ENCODE data around the gene WDR36.
"Not testable (repeated sequence)": the region's sequence is repeated elsewhere in the genome, so short reads cannot be mapped to it uniquely, and the experiment has no call there.

WDR36 gene

DNA sequence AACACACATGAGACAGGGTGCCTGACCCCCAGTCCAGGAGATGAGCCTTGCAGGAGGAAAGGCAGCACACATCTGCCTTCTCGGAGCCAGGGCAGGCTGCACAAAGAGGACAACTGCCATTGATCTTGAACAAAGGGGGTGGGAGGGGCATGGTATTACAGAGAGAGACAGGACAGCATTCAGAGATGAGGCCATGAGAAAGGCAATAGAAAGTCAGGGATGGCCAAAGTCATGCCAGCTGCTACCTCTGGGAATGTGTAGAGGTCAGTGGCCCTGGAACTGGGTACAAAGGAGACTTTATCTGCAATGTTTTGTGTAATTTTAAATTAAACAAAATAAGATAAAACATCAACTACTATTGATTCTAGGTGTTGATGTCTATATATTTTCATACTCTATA lies 43.2 kb downstream of the WDR36 start:
- H3K4me1 Mint-ChIP-seq = peaks cover 17 to 25% of the 10 kb centered on the region in 2 donors
- ATAC-seq (replicated peaks) (no peak), DNase-seq (no peak)
- peaks cover 5% of the 10 kb centered on the region in 2 donors for H3K36me3 Mint-ChIP-seq
- H3K4me3 Mint-ChIP-seq = no peak overlapping the region
- H3K9me3 Mint-ChIP-seq = peaks cover 0 to 4% of the 10 kb centered on the region in 2 donors
- H3K27ac Mint-ChIP-seq = no peak overlapping the region
- peaks cover 0 to 5% of the 10 kb centered on the region in 2 donors for H3K27me3 Mint-ChIP-seq

DNA sequence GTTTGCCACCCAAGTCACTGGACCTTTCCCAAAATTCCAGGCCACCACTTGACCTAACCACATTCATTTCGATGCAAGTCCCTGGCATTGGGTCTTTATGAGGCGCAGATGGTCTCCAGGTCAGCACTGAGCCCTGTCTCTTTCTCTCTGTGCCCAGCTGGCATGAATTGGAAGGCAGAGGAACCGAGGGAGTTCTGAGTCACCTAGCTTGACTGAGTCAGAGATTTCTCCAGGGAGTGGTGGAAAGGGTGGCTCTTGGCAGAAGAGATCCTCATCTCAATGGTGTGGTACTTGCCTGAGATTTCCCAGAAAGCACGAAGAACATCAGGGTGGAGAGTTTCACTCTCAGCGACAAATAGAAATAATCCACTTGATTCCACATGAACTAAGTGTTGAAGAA lies 43.8 kb downstream of the WDR36 start:
- DNase-seq (no peak), ATAC-seq (replicated peaks) (no peak)
- H3K36me3 Mint-ChIP-seq = peaks cover 3 to 4% of the 10 kb centered on the region in 2 donors
- H3K4me3 Mint-ChIP-seq = no peak overlapping the region
- H3K9me3 Mint-ChIP-seq = peaks cover 0 to 4% of the 10 kb centered on the region in 2 donors
- no peak overlapping the region for H3K27ac Mint-ChIP-seq
- H3K4me1 Mint-ChIP-seq = peaks cover 15 to 22% of the 10 kb centered on the region in 2 donors
- H3K27me3 Mint-ChIP-seq = peaks cover 0 to 5% of the 10 kb centered on the region in 2 donors

DNA sequence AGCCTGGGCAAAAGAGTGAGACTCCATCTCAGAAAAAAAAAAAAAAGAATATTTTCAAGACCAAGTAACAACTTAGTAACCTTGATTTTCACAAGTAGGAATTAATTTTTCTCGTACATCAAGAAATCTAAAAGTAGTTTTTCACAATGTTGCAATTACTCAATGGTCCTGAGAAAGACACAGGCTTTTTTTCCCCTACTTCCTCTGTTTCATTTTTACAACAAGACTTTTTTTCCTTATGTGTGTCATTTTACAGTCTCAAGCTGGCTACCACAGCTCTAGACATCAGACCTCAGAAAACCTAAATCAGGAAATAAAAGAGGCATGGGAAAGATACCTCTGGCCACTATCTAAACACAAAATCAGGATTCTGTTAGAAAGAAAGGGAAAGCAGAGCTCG lies 45.9 kb downstream of the WDR36 start:
- peaks cover 0 to 4% of the 10 kb centered on the region in 2 donors for H3K9me3 Mint-ChIP-seq
- H3K4me3 Mint-ChIP-seq = no peak overlapping the region
- H3K27me3 Mint-ChIP-seq = peaks cover 0 to 5% of the 10 kb centered on the region in 2 donors
- no peak overlapping the region for H3K27ac Mint-ChIP-seq
- H3K4me1 Mint-ChIP-seq = peaks cover 4 to 5% of the 10 kb centered on the region in 2 donors
- no peaks in the 10 kb centered on the region for H3K36me3 Mint-ChIP-seq
- ATAC-seq (replicated peaks) (no peak), DNase-seq (no peak)

DNA sequence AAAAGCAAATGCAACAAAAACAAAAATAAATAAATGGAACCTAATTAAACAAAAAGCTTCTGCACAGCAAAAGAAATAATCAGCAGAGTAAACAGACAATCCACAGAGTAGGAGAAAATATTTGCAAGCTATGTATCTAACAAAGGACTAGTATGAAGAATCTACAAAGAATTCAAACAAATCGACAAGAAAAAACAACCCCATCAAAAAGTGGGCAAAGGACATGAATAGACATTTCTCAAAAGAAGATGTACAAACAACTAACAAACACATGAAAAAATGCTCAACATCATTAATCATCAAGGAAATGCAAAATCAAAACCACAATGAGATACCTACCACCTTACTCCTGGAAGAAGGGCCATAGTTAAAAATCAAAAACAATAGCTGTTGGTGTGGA lies 49.3 kb downstream of the WDR36 start:
- H3K4me1 Mint-ChIP-seq = peaks cover 6 to 10% of the 10 kb centered on the region in 2 donors
- H3K4me3 Mint-ChIP-seq; DNase-seq; H3K27ac Mint-ChIP-seq; ATAC-seq (replicated peaks); H3K27me3 Mint-ChIP-seq; H3K9me3 Mint-ChIP-seq; H3K36me3 Mint-ChIP-seq: not testable (repeated sequence)

DNA sequence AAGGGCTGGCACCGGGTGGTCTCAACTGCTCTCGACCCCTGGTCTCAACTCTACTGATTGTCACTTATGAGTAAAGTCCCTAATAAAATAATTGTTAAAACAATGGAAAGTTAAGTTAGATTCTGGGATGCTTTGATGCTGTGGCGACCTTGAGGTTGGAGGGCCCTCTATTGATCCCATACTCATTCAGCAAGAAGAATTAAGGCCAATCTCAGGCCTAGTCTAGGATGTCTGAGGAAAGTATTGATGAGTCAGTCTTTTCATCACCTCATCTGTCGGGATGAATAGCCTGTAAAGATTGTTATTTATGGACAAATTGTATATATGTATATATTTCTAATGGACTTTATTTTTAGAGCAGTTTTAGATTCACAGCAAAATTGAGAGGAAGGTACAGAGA lies 50.8 kb downstream of the WDR36 start:
- ATAC-seq (replicated peaks) = no peak
- Mint-ChIP-seq H3K9me3 (no peaks in the 10 kb centered on the region), H3K27me3 (peaks cover 4 to 16% of the 10 kb centered on the region in 2 donors), H3K36me3 (no peaks in the 10 kb centered on the region), H3K27ac (no peak overlapping the region), H3K4me1 (peaks cover 6 to 10% of the 10 kb centered on the region in 2 donors), H3K4me3 (no peak overlapping the region)
- no peak for DNase-seq

DNA sequence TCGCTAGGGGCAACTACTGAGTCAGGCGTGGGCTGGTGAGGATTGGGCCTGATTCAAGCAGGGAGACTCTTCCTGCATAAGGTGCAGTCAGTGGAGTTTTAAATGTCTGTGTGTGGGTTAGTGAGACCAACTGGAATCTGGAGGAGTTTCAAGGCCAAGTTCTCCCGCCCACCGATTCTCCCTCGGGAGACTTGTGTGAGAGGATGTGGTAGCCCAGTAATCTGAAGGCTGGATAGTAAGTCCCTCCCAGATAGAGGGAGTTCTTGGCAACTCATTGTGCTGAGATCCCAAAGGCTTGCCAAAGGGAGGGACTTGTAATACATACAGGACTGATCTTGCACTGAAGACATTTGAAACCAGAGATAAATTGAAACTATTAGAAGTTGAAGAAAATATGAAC lies 51.8 kb downstream of the WDR36 start:
- Mint-ChIP-seq H3K4me3 (no peak overlapping the region), H3K27me3 (peaks cover 4 to 19% of the 10 kb centered on the region in 2 donors), H3K4me1 (peaks cover 6 to 10% of the 10 kb centered on the region in 2 donors), H3K36me3 (no peaks in the 10 kb centered on the region), H3K27ac (no peak overlapping the region), H3K9me3 (no peaks in the 10 kb centered on the region)
- DNase-seq (no peak), ATAC-seq (replicated peaks) (no peak)

DNA sequence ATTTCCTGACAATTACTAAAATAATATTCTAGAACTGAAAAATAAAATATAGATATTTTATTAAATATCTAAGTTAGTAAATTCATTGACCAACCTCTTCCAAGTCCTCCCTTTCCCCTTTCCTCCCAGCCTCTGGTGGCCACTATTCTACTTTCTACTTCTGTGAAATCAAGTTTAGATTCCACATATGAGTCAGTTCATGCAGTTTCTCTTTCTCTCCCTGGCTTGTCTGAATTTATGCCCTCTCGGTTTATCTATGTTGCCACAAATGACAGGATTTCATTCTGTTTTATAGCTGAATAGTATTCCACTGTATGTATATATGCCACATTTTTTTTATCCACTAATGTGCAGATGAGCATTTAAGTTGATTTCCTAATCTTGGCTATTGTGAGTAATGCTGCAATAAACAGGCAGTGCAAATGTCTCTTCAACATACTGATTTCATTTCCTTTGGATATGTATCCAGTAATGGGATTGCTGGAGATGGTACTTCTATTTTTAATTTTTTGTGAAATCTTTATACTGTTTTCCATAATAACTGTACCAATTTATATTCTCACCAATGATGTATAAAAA lies 52.3 kb downstream of the WDR36 start:
- no peak overlapping the region for H3K4me3 Mint-ChIP-seq
- peak; percentile 45 to 62 for ATAC-seq (replicated peaks)
- DNase-seq = no peak
- H3K27me3 Mint-ChIP-seq = peaks cover 4 to 20% of the 10 kb centered on the region in 2 donors
- H3K36me3 Mint-ChIP-seq = no peaks in the 10 kb centered on the region
- H3K27ac Mint-ChIP-seq = no peak overlapping the region
- peaks cover 6 to 10% of the 10 kb centered on the region in 2 donors for H3K4me1 Mint-ChIP-seq
- no peaks in the 10 kb centered on the region for H3K9me3 Mint-ChIP-seq

DNA sequence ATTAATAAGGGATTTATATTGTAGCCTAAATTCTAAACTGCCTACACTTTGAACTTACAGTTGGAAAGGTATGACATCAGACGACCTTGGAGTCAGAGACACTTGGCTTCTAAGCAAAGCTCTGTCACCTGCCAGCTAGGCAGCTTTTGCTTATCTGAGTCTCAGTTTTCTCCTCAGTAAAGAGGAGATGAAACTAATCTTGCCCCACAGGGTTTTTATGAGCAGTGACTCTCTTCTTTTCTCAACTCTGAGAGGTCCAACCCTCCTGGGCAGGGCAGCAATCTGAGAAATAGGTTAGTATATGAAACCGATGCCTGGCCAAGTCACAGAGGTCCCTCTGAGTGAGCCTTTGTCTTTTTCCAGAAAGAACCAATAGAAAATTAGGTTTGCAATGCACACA lies 53.9 kb downstream of the WDR36 start:
- no peaks in the 10 kb centered on the region for H3K9me3 Mint-ChIP-seq

DNA sequence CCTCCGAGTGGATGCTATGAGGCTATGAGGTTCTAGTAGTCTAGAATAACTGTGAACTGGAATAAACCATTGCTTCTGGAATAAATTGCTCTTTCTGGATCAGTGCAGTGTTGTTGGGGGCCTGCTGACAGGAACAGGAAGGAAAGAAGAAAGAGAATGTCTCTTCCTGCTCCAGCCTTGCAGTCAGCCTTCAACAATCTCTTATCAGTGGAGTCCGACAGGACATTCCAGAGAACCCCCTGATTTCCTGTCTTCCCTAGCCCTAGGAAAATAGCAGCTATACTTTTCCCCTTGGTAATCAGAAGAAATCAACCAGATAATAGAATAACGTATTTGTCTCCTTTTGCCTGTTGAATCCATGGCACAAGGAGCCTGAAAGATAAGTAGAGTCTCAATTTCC lies 55.4 kb downstream of the WDR36 start:
- no peaks in the 10 kb centered on the region for H3K9me3 Mint-ChIP-seq
- peaks cover 14 to 31% of the 10 kb centered on the region in 2 donors for H3K27me3 Mint-ChIP-seq
- DNase-seq (no peak), ATAC-seq (replicated peaks) (no peak)
- peaks cover 6 to 10% of the 10 kb centered on the region in 2 donors for H3K4me1 Mint-ChIP-seq
- no peaks in the 10 kb centered on the region for H3K36me3 Mint-ChIP-seq
- H3K4me3 Mint-ChIP-seq = no peak overlapping the region
- no peak overlapping the region for H3K27ac Mint-ChIP-seq

More for the DNA sequence above, 53.9 kb downstream of the WDR36 start:
- Mint-ChIP-seq H3K4me3 (no peak overlapping the region), H3K27me3 (peaks cover 5 to 24% of the 10 kb centered on the region in 2 donors), H3K4me1 (peaks cover 6 to 10% of the 10 kb centered on the region in 2 donors), H3K27ac (no peak overlapping the region), H3K36me3 (no peaks in the 10 kb centered on the region)
- ATAC-seq (replicated peaks) = no peak
- DNase-seq = no peak

DNA sequence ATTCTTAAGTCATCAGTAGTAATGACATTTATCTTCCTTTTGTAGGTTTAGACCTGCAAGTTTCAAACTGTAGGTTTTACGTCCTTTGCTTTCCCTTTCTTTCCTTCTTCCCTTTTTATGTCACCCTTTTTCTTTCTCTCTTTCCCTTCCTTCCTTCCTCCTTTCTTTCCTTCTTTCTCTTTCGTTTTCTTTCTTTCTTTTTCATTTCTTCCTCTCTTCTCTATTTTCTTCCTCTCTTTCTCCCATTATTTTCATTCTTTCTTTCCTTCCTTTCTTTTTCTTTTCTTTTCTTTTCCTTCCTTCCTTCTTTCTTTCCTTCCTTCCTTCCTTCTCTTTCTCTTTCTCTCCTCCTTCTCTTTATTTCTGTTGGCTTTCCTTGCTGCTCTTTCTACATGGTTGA lies 59.9 kb downstream of the WDR36 start:
- Mint-ChIP-seq H3K4me1 (no peaks in the 10 kb centered on the region), H3K27me3 (peaks cover 17 to 28% of the 10 kb centered on the region in 2 donors), H3K27ac (no peak overlapping the region), H3K9me3 (no peaks in the 10 kb centered on the region), H3K4me3 (no peak overlapping the region), H3K36me3 (no peaks in the 10 kb centered on the region)
- no peak for DNase-seq
- no peak for ATAC-seq (replicated peaks)

DNA sequence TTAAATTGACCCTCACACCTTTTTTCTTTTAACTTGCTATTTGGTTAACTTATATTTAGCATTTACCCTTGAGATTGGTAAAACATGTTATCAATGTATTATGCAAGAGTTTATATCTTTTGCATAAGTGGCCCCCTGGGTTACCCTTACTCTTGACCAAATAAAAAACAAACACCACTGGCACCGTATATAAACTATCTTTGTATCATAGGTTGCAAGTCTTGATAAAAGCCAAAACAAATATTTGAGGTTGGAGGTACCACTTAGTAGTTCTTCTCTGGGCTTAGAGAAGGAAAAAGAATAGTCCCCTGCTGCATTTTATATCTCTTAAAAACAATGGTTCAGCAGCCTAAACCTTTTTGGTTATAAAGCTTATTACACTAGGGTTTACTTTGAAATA lies 61.3 kb downstream of the WDR36 start:
- Mint-ChIP-seq H3K27me3 (peaks cover 17 to 25% of the 10 kb centered on the region in 2 donors), H3K27ac (no peak overlapping the region), H3K4me1 (no peaks in the 10 kb centered on the region), H3K4me3 (no peak overlapping the region), H3K9me3 (no peaks in the 10 kb centered on the region), H3K36me3 (no peaks in the 10 kb centered on the region)
- DNase-seq (no peak), ATAC-seq (replicated peaks) (no peak)

DNA sequence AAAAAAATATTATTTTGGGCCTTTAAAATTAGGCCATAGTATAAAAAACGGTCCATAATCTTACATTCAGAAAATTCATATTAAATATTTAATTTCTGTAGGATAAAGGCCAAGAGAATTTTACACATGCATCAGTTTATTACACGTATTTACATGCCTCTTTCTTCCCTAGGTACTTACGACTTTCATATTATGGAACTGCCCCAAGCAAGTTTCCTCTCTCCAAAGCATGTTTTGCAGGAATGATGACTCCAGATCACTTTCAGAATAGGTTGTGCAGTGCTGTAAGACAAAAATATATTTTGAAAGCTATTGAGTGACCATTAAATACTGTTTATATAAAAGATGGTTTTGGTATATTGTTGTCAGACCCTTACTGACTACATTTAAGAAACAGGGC lies 61.8 kb downstream of the WDR36 start:
- ATAC-seq (replicated peaks) (no peak), DNase-seq (no peak)
- Mint-ChIP-seq H3K27me3 (peaks cover 20 to 25% of the 10 kb centered on the region in 2 donors), H3K9me3 (no peaks in the 10 kb centered on the region), H3K27ac (no peak overlapping the region), H3K4me1 (no peaks in the 10 kb centered on the region), H3K36me3 (no peaks in the 10 kb centered on the region), H3K4me3 (no peak overlapping the region)

DNA sequence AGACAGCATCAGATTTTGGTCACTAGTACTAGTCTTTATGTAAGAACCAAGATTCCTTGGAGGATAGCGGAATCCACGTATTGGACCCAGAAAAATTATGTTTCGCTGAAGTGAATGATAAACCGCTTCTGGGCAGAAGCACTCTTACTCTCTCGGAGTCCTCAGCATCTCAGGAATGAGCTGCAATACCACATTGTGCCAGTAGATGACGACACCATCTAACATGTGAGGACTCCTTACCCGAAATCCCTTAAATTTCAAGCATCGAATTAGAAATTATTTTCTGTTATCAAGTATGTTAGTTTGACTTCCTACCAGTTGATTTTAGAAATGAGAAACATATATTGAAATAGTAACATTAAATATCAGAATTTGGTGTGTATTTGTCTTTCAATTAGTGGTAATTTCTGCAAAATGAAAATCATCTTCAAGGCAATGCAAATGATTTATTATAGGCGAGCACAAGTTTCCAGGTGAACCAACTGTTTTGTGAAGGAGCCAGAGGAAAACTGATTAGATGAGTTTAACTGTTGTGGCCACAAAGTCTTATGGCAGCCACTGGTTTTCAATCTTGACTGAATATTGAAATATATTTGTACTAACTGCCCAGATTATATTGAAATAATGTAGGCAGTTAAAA lies 66.1 kb downstream of the WDR36 start:
- peaks cover 7 to 9% of the 10 kb centered on the region in 2 donors for H3K27me3 Mint-ChIP-seq
- DNase-seq (peak; percentile 37), ATAC-seq (replicated peaks) (peak; percentile 72)
- no peaks in the 10 kb centered on the region for H3K36me3 Mint-ChIP-seq
- H3K4me3 Mint-ChIP-seq = no peak overlapping the region
- no peaks in the 10 kb centered on the region for H3K9me3 Mint-ChIP-seq
- H3K27ac Mint-ChIP-seq = no peak overlapping the region
- H3K4me1 Mint-ChIP-seq = no peaks in the 10 kb centered on the region

DNA sequence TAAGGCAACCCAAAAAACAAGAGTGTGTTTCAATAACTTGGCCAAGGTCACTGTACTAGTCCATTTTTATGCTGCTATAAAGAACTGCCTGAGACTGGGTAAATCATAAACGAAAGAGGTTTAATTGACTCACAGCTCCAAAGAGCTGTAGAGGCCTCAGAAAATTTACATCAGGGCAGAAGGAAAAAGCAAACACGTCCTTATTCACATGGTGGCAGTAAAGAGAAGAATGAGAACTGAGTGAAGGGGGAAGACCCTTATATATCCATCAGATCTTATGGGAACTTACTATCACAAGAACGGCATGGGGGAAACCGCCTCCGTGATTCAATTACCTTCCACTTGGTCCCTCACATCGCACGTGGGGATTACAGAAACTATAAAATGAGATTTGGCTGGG lies 67.7 kb downstream of the WDR36 start:
- ATAC-seq (replicated peaks) (no peak), DNase-seq (no peak)
- H3K27ac Mint-ChIP-seq = no peak overlapping the region
- H3K4me1 Mint-ChIP-seq = no peaks in the 10 kb centered on the region
- no peaks in the 10 kb centered on the region for H3K9me3 Mint-ChIP-seq
- peaks cover 7 to 9% of the 10 kb centered on the region in 2 donors for H3K27me3 Mint-ChIP-seq
- H3K4me3 Mint-ChIP-seq = no peak overlapping the region
- H3K36me3 Mint-ChIP-seq = no peaks in the 10 kb centered on the region

DNA sequence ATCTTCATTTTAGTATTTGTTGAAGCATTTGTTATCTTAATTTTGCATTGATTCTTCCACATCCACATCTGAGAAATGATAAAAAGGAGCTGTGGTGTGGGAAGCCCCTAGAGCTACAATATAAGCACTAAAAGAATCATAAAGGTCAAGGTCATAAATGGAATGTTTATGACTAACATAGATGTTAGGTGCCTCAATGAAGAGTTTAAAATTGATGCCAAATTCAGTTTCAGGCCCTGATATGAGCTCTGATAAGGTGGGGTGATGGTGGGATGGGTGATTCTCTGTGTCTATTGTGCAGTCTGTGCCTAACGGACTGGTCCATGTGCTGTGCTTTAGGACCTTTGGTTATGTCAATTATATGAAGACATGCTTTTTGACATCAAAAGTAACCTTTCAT lies 70.9 kb downstream of the WDR36 start:
- ATAC-seq (replicated peaks) = no peak
- Mint-ChIP-seq H3K9me3 (no peaks in the 10 kb centered on the region), H3K27me3 (peaks cover 0 to 3% of the 10 kb centered on the region in 2 donors), H3K4me3 (no peak overlapping the region), H3K4me1 (no peaks in the 10 kb centered on the region), H3K36me3 (no peaks in the 10 kb centered on the region), H3K27ac (no peak overlapping the region)
- DNase-seq = no peak

All from stimulated activated naive B cell treated with anti-CD40 and anti-IgM and Interleukin-4, amounts not matched to agents 10 μg/mL and 1 μg/mL and 100 μg/mL, for 72 hours (primary cell).